G401 (cell line): ENCODE results near the gene FAM83D. TPM values are rescaled to one million over a fixed set of nuclear protein-coding genes. Genes with fewer than 3 reads are reported as not detected.
A peak's percentile ranks its signal among the peaks of the same experiment; 100 is the strongest.
"Not testable (repeated sequence)": the region's sequence is repeated elsewhere in the genome, so short reads cannot be mapped to it uniquely, and the experiment has no call there.

ENCODE experiments used
- DNase-seq: peaks from one replicate; pipeline ENCODE4 v3.0.0-alpha.2; 2015; ENCODE audit warnings: low spot score
- in situ Hi-C: cut with HindIII; loops from 2 replicates; pipeline ENCODE4 v1.10.0; 2016; ENCODE audit warnings: low sequenced_read_pairs, mixed read lengths
- total RNA-seq: library from RNA; depleted of rRNA; stranded (reverse); fragments of >200 nt; shearing (Covaris generic); gene quantifications from 2 replicates; pipeline ENCODE4 v1.2.3, GENCODE V29; 2014

FAM83D gene
- total RNA-seq, 1 experiment from 2014 or later: 38.4 TPM

DNA sequence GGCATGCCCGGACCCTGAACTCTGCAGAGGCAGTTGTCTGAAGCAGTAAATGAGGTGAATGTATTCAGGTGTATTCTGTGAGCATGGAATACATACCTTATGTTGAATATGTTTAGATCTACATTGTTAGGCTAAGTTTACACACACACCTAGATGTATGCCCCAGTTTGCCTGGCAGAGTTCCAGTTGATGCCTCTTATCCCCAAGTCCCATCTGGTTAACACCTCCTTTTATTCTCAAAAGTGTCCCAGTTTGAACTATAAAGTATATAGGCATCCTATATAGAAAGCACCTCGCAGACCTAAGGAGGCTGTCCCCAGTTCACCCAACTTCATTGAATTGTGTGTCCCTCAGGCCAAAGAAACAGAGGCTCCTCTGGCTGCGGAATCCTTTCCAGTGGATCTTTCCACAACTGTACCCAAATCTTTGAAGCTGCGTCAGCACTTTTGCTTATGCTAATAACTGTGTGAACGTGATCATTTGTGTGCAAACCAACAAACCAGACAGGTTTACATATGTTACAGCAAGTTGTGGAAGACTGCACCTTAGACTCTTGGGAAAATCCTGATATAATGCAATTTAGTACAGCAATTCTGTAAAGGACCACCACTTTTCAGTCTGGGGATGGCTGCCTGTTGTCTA, 31.1 kb downstream of the FAM83D start:
- in situ Hi-C loops: no loop called here

DNA sequence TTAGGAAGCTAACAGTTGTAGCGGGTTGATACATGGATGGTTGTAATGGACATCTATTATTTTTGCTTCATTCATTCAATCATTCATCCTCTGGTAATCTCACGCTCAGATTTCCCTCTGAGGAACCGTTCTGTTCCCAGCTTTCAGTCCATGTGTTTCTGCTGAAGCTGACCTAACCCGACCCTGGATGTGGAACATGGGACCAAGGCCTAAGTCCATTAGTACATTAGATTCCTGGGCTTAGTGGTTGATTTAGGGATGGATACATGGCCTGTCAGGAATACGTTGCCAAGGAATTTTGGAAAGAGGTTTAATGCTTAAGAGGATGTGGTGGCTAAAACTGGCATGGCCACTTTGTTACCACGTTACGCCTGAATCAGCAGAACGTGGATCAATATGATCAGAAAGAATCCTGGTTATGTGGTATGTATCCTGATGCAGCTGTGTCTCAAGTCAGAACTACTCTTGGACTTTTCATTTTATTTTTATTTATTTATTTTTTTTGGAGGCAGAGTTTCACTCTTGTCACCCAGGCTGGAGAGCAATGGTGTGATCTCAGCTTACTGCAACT, 31.8 kb downstream of the FAM83D start:
- no peak for DNase-seq

More for the DNA sequence above, 31.1 kb downstream of the FAM83D start:
- DNase-seq: no peak

DNA sequence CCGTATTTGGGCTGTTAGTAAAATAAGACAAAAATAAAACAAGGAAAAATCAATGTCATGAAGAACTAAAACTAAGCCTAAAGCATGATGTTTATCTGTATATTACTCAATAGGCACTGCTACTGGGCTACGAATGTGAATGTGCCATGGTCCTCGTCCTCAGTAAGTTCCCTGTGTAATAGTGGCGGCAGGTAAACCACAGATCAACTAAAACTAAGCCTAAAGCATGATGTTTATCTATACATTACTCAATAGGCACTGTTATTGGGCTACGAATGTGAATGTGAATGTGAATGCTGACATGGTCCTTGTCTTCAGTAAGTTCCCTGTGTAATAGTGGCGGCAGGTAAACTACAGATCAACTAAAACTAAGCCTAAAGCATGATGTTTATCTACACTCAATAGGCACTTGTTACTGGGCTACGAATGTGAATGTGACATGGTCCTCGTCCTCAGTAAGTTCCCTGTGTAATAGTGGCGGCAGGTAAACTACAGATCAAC, 34.0 kb downstream of the FAM83D start:
- DNase-seq, in situ Hi-C loops: not testable (repeated sequence)

More for the DNA sequence above, 31.8 kb downstream of the FAM83D start:
- in situ Hi-C loops: no loop called here

DNA sequence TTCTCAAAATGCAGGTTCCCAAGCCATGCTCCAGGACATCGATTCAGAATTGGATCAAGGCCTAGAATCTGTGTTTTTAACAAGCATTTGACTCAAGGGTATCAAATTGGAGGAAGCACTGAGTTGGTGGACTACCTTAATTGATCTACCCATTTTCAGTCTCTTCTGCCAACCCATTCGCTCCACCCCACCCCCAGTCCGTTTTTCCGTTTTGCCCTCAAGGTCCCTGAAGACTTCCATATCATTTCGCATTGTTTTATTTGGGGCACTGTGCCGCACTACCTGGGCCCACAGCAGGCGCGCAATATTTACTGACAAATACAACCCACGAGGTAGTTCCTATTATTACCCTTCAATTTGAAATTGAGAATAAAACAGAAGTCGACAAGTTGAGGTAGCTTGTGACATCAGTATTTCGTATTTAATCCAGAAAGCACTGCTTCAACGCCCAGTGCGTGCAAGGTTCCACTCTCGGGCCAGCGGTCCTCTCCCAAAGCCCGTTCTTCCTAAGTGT, 35.4 kb downstream of the FAM83D start:
- in situ Hi-C loops: no loop called here
- DNase-seq: no peak

DNA sequence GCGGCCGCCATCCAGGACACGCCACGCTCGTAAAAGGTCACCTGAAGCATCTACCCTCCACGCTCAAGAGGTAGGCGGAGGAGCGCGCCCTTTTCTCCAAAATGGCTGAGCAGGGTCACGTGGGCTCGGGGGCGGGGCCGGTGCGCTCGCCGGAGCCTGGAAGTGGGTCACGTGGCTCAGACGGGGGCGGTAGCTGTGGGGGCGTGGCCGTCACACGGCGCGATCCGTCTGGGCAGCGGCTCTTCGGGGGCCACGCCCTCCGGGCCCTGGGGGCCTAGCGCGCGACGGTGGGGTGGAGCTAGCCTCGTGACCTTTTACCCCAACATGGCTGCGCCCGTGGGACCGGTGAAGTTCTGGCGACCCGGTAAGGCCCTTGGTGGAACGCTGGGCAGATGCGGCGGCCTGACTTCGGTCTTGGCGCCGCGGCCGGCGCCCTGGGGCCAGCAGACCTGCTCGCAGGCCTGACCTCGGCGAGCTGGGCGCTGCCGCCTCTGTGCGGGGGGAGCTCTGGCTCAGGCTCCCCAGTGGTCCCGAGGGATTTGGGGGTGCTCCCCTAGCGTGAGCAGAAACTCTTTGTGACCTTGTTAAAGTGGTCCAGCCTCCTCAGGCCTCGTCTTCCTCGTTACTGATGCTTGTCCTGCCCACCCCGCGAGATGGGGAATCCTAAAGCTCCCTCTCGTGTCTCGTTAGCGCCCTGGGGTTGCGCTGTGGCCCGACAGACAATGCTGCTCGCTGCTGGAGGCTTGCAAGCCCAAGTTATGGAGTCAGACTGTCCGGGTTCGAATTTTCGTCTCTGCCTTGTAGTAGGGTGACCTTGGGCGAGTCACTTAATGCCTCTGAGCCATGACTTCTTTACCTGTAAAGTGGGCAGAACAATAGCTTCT, 36.1 kb downstream of the FAM83D start, which contains the start of gene DHX35:
Gene DHX35 (plus strand): TSS at position 301 of the 884 bp plus-strand sequence. CDS start 24 bp downstream, at position 325.
- DNase-seq: peak; percentile 98
- in situ Hi-C loops: no loop called here

DNA sequence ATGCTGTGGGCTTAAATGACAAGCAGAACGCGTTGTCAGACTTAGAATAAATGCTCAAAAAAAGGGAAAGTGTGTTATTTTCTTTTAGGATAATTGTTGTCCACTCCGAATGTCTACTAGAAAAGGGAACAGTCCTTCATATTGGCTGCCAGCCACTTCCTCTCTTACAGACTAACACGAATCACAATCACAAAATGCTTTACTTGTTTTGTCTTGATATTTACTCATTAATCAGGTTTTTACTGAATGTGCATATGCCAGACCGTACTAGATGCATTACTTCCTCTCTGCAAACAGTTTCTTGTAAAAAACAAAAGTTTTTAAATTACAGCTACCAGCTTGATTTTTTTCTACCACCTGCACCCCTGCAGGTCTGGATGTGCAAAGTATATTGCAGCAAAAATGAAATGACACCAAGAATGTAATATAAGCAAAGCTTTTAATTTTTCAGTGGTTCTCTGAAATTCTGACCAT, 36.7 kb downstream of the FAM83D start:
- peak; percentile 19 for DNase-seq
- in situ Hi-C loops: no loop called here

DNA sequence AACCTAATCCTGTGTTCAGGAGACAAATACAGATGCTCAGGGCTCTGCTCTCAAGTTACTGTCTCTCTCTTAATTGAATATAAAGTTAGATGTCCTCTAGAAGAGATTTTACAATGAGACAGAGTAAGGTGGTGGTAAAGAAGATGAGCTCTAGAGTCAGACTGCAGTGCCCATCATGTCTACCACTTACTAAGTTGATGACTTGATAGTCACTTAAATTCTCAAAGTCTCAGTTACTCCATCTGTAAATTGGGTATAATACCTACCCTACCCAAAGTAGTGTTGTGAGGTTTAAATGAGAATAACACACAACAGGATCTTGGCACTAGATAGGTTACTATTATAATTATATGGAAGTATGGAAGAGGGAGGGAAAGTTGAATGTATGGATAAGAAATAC, 37.5 kb downstream of the FAM83D start:
- in situ Hi-C loops: no loop called here

DNA sequence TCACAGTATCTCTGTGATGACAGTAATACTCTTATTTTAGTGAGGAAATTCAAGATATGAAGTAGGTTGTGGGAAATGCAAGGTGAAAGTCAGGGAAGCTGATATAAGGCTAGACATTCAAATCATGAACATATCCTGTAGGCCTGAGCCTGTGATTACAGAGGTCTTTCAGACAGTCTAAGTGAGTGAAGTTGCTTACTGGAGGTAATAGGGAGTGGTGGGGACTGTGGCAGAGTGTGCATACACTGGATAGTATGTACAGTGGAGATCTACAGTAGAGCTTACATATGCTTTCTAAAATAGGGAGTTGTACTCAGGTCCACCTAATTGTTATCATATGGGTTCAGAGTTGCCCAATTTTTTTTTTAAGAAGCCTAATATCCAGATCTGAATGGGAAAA, 39.0 kb downstream of the FAM83D start:
- no peak for DNase-seq
- in situ Hi-C loops: no loop called here

More for the DNA sequence above, 37.5 kb downstream of the FAM83D start:
- DNase-seq: no peak

DNA sequence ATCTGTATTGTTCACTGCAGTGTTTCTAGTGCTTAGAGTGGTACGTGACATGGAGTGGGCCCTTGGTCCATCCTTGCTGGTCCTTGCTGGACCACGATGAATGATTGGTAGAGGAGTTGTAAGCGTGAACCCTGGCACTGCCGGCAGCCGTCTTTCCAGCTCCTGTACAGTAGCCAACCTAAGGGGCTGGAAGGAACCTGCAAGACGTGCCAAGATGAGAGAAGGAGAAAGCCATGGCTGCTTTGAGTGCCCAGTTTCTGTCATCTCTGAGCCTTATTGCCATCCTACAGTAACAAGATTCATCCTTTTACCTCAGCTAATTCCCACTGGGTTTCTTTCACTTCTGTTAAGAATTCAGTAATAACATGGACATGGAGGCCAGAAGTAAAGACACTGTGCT, 41.9 kb downstream of the FAM83D start:
- in situ Hi-C loops: no loop called here
- DNase-seq: no peak

DNA sequence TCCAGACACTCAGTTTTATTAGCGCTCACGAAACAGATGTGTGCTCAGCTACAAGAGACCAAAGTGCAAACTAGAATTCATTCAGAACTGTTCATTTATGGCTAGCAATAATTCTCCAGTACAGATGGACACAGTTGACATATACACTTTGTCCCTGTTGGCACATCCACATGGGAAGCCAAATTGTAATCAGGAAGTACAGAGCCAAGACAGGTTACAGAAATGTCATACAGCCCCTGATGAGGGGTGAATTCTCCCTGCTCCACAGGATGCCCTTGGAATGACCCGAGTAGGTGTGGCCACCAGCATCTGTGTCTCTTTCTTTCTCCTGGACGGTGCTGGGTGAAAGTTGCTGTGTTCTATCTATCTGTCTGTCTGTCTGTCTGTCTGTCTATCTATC, 43.5 kb downstream of the FAM83D start:
- DNase-seq: no peak
- in situ Hi-C loops: no loop called here

DNA sequence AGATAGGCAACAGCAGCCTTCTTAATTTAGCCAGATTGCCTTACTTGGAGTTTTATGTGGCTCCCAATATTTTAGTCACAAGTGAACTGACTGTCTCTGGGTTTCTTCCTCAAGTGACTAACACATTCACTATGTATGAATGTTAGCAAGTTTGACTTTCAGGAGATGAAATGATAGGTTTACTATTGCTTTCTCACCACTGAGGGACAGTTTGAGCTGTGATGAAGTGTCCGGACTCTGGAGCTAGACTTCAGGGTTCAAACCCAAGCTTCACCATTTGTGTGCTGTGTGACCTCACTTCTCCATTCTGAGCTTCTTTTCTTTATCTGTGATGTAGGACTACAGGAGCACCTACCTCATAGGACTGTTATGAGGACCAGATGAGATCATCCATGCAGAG, 44.1 kb downstream of the FAM83D start:
- no peak for DNase-seq
- in situ Hi-C loops: no loop called here

DNA sequence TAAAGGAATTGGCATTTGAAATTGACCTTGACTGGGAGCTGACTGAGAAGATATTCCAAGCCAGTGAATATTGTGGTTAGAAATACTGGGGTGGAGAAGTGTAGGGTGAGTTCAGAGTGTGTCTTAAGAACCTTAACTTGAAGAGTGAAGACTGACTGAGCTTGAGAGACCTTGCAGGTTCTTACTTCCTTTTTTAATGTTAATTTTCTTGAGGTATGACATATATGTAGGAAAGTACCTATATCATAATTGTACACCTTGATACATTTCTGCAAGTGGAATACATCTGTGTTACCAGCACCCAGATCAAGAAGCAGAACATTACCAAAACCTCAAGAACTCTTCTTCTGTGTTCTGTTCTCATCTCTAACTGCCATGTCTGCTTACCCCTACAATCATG, 46.9 kb downstream of the FAM83D start:
- DNase-seq: no peak
- in situ Hi-C loops: no loop called here

DNA sequence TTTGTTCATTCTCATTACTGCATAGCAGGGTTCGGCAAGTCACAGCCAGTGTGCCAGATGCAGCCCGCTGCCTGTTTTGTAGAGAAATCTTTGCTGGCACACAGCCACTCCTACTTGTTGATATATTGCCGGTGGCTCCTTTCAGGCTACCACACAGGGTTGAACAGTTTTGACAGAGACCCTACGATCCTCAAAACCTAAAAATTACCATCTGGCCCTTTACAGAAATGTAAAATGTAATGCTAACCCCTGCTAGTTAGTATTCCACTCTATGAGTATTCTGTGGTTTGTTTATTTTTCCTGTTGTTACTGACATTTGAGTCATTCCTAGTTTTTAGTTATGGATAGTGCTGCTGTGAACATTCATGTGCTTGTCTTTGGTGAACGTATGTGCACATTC, 47.4 kb downstream of the FAM83D start:
- no peak for DNase-seq
- in situ Hi-C loops: no loop called here

DNA sequence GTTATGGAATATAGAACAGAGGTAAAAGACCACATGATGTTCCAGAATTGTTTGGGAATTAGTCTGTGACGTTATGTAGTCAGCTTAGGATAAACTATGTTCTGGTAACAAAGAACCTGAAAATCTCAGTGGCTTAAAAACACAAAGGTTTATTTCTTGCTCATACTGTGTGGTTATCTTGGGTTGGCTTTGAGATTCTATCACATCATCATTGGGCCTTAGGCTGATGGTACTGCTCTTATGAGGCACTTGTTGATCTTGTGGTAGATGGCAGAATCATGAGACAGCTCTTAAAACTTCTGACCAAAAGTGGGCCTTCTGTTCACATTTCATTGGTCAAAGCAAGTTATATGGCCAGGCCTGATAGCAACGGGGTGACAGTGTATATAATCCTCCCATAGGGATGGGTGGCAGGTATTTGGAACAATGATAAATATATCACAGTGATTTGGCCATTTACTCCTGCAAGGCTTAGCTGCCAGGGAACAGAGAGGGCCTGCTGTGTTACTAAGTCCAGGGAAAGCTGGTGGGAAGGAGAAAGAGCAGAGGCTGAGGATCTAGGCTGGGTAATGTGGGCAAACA, 49.4 kb downstream of the FAM83D start:
- no peak for DNase-seq
- in situ Hi-C loops: no loop called here

DNA sequence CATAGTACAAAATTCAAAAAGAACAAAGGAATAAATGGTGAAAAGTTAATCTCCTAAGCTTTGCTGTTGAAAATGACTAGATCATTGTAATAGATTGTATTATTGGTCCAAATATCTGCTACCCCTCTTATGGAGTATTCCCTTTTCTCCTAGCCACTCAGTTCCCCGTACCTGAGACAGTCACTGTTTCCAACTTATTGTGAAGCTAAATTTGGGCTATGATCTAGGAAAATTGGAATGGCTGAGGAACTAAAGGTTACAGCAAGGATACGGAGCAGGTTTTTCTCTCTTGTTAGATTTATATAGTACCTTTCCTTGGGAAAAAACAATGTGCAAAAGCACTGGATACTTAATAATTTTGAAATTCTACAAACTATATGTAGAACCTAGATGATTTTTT, 53.2 kb downstream of the FAM83D start:
- in situ Hi-C loops: no loop called here
- no peak for DNase-seq

DNA sequence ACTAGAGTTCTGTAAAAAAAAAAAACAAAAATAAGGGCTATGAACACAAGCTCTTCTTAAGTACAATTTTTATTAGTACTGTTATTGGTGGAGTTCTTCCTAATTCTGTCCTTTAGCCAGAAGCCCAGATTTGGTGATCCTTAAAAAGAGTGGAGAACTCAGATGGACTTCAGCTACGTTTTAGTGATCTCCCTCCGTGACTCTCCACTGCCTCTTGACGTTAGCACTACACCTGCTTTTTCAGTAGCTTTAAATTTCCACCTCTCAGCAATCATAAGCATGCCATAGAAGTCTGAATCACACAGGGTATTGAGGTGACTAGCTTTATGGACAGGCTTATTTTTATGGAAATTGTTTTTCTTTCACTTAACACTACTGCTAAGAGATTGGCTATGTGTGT, 53.6 kb downstream of the FAM83D start:
- in situ Hi-C loops: no loop called here

DNA sequence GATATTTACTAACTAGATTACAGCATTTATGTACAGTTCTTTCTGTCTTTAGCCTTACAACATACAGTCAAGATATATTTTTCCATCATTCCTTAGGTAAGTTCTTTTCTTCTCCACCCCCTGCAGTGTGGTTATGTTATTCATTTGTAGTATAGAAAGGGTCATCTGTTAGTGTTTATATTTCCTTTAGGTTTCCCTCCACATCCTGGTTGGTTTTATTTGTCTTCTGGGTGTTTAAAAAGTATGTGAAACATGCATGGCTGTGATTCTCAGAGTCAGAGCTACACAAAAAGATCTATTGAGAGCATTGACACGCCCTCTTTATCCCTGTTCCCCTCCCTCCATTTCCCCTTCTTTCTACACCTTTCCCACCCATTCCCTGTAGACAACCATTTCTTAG, 56.1 kb downstream of the FAM83D start:
- DNase-seq: no peak
- in situ Hi-C loops: no loop called here

More for the DNA sequence above, 53.6 kb downstream of the FAM83D start:
- DNase-seq: no peak

DNA sequence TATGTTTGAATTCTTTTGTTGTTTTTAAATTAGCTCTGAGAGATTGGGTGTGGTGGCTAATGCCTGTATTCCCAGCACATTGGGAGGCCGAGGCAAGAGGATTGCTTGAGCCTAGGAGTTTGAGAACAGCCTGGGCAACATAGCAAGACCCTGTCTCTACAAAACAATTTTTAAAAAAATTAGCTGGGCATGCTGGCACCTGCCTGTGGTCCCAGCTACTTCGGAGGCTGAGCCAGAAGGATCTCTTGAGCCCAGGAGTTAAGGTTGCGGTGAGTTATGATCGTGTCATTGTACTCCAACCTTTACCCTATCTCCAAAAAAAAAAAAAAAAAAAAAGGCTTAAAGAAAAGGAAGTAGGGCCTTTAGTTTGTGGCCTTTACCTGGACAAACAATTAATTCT, 58.8 kb downstream of the FAM83D start:
- in situ Hi-C loops: no loop called here
- DNase-seq: no peak

DNA sequence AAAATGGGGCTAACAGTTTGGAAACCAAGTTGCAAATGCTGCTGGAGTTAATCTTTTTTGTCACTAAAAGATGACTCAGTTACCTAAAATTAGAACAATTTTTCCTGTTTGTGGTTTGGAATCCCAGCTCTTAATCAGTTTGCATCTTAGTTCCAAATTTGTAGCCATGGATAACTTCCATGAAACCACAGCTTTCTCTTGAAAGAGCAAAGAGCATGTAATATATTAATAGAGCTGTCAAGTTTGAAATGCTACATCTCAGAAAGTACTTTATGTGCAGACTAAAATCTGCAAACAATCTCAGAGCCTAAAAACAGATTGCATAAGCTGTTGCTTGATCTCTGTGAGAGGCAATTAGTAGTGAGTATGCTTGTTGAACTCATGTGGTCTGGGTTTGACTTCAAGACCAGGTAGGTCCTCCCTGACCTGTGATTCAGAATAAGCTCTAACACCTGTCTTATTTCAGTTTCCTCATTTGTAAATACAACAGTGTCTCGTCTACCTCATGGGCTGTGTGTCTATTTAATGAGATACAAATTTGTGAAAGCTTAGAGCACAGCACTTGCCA, 59.5 kb downstream of the FAM83D start:
- no peak for DNase-seq
- in situ Hi-C loops: no loop called here
